Stimulated activated CD8-positive, alpha-beta memory T cell treated with anti-CD3 and anti-CD28 coated beads, Interleukin-7, amount 100 ng/mL, for 48 hours (primary cell): ENCODE results near the gene CADM2.

ENCODE experiments used
- DNase-seq, 2 donors: peaks; one replicate each; pipeline ENCODE4 v3.0.0-alpha.2; 2020; ENCODE audit warnings: low read depth in 1 of 2; ENCODE audit errors: extremely low read depth in 1 of 2

CADM2 gene

DNA sequence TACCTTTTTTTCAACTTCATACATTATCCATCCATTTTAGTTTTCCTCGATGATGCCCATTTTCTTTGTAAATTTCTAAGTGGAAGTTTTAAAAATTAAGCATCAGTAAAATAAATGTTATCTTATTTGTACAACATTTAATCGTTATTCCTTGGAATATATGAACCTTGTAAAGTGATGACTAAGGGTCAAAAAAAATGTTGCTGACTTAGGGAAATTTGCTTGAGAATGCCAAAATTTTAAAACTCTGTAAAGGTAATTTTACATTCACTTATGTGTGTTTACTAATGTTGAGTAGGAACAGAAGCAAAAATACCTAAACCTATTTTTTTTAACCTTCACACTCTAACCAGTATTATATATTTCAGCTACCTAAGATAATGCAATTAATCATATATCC is 1115.0 kb downstream of the CADM2 start:
- DNase-seq, result no peak

DNA sequence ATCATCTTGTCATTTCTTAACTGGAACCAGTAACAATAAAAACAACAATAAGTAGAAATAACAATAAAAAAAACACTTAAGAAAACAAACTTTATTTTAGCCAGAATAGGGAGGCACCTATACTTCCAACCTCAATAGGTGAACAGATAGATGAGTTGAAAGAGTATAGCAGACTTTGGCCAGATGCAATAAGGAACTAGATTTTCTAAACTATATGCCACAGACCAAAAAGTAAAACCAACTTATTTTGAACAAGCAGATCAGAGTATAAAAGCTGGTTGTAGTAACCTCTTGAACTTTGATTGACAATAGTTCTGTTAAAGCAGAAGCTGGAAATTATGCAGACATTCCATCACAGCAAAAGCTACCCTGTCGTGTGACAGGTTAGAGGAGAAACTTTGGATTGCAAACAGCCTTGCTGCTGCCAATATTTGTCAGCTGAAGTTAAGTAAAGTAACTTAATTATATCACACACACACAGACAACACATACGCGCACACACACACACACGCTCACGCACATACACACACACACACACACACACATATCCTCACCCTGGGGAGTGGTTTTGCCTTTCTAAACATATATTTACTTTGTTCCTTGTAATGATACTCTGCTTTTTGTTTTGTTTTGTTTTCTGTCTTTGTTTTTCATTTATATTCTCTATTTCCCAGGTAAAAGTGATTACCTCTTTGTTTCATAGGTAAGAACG is 1128.5 kb downstream of the CADM2 start:
- no peak for DNase-seq

DNA sequence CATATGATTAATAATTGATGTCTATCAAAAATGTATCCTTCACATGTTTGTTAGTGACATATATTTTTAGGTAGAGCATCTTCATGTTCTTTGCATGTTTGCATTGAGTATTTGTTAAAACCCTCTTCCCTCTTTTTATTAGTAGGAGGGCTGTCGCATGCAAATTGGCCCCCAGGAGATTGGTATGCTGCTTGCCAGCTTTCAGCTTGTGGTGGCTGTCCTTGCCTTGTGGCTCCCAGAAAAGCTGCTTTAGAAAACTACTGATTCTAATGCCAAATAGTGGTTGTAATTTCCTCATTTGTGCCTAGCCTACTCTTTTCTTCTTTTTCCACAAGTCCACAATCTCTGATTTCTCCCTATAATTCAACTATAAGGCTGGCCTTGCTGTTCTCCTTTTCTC is 1145.4 kb downstream of the CADM2 start:
- no peak for DNase-seq

DNA sequence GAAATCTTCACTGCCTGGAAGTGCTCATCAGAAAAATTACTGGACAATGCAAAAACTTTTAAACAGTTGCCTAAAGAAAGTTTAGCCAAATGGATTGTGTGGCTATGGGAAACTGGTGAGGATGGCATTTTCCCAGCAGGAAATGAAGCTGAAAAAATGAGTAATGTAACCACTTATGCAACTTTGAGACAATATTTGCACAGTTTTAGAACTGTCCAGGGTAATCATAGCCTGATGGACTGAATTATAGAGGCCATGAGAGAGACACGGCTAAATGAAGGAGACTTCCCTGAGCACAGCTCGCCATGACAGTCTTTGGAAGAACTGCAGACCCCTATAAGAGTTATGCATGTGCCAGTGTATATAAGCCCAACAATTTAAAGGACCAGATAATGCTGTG is 1150.6 kb downstream of the CADM2 start:
- no peak for DNase-seq
